ENCODE data around the gene JAKMIP1.
A peak's percentile ranks its signal among the peaks of the same experiment; 100 is the strongest.

The JAKMIP1 gene

DNA sequence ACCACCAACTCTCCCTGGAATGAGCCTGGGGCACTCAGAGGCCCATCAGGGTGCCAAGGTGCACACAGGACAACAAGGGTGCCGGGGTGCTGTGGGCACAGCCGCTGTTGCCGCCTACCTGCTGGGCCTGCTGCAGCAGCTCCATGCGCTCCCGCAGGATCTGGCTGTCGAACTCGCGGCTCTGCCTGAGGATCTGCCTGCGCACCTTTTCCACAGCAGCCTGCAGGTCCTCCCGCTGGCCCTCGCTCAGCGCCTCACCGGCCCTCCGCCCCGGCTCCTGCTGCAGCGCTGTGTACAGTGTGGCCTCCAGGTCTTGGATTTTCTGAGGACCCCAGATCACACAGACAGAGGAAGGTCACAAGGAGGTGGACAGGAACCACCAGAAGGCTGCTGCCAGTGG, 164.6 kb downstream of the JAKMIP1 start:
- Histone ChIP-seq H3K36me3 (ENCODE audit: control insufficient read depth, insufficient read depth, low read length) (no peaks in the 10 kb centered on the region), H2AFZ (no peak overlapping the region), H3K9ac (no peak overlapping the region), H3K27me3 (ENCODE audit: control insufficient read depth, insufficient read depth, low read length) (no peaks in the 10 kb centered on the region), H3K9me3 (ENCODE audit: control insufficient read depth, low read length) (no peaks in the 10 kb centered on the region), H3K79me2 (no peaks in the 10 kb centered on the region), H3K27ac (no peak overlapping the region), H3K4me3 (ENCODE audit: low read depth, low read length) (no peak overlapping the region), H3K4me2 (ENCODE audit: low read length) (no peak overlapping the region), H3K4me1 (peaks cover 6% of the 10 kb centered on the region)
- TF ChIP-seq, protein P1, sequence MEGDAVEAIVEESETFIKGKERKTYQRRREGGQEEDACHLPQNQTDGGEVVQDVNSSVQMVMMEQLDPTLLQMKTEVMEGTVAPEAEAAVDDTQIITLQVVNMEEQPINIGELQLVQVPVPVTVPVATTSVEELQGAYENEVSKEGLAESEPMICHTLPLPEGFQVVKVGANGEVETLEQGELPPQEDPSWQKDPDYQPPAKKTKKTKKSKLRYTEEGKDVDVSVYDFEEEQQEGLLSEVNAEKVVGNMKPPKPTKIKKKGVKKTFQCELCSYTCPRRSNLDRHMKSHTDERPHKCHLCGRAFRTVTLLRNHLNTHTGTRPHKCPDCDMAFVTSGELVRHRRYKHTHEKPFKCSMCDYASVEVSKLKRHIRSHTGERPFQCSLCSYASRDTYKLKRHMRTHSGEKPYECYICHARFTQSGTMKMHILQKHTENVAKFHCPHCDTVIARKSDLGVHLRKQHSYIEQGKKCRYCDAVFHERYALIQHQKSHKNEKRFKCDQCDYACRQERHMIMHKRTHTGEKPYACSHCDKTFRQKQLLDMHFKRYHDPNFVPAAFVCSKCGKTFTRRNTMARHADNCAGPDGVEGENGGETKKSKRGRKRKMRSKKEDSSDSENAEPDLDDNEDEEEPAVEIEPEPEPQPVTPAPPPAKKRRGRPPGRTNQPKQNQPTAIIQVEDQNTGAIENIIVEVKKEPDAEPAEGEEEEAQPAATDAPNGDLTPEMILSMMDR (IDR thresholded peaks at IDR 0.05) = no peak

DNA sequence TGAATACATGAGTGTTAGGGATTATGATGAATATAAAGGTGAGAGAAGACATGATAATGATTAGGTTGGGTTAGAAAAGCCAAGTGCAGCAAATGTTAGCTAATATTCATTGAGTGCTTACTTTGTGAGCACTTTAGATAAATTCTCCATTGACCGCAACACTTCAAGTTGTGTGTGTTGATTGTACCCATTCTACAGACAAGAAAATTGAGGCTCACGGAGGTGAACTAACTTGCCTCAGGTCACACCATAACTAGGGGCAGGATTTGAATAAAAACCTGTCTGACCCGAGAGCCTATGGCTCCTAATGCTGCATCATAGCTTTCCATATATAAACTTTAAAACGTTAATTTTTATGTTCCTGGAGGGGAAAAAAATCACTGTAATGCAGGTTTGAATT, 167.0 kb downstream of the JAKMIP1 start:
- no peaks in the 10 kb centered on the region for H3K9me3 ChIP-seq (ENCODE audit: control insufficient read depth, low read length)
- H3K9ac ChIP-seq = no peak overlapping the region
- H3K4me1 ChIP-seq = peaks cover 6% of the 10 kb centered on the region
- no peak overlapping the region for H3K4me2 ChIP-seq (ENCODE audit: low read length)
- H3K79me2 ChIP-seq = no peaks in the 10 kb centered on the region
- no peak overlapping the region for H2AFZ ChIP-seq
- no peak overlapping the region for H3K4me3 ChIP-seq (ENCODE audit: low read depth, low read length)
- no peaks in the 10 kb centered on the region for H3K36me3 ChIP-seq (ENCODE audit: control insufficient read depth, insufficient read depth, low read length)
- no peak overlapping the region for H3K27ac ChIP-seq
- no peaks in the 10 kb centered on the region for H3K27me3 ChIP-seq (ENCODE audit: control insufficient read depth, insufficient read depth, low read length)
- TF ChIP-seq, protein P1 (IDR thresholded peaks at IDR 0.05) = no peak

DNA sequence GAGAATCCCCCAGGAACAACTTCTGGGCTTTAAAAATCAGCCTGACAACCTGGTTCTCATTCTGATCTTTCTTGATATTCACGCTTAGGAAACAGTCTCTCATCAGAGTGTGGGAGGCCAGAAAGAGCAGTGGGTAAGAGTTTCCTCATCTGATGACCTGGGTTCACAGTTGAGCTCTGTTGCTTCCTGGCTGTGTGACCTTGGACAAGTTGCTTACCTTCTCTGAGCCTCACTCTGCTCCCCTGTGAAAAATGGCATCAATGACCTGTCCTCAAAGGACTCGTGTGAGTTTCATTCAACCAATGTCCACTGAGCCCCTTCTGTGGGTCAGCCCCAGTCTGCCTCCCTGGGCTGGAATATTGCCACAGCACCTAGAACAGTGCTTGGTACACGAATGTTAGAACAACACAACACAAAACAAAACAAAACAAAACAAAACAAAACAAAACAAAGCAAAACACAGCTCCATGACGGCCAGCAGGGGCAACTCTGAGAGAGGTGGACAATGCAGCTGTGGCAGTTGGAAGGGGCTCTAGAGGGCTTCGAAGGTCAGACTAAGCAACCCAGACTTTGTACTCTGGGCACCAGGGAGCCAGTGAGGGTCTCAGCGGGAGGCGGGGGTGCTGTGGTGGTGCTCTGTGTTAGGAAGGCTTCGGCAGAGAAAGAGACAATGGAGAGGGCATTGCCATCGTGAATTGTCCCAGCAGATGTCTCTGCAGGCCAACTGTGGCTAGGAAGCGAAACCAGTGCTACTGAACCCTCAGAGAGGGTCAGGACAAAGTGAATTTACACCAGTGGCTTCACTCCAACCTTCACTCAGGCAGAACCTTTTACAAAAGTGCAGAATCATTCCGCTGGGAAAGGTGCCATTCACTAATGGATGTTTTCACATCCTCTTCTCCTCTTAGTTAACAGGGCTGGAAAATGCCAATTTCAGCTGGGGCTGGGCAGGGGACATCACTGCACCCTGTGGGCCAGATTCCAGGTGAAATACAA, 167.8 kb downstream of the JAKMIP1 start:
- H3K9ac ChIP-seq = no peak overlapping the region
- H3K4me2 ChIP-seq (ENCODE audit: low read length) = no peak overlapping the region
- H3K36me3 ChIP-seq (ENCODE audit: control insufficient read depth, insufficient read depth, low read length) = no peaks in the 10 kb centered on the region
- no peaks in the 10 kb centered on the region for H3K9me3 ChIP-seq (ENCODE audit: control insufficient read depth, low read length)
- H3K27me3 ChIP-seq (ENCODE audit: control insufficient read depth, insufficient read depth, low read length) = no peaks in the 10 kb centered on the region
- peak overlapping the region; percentile 28 for H2AFZ ChIP-seq
- H3K27ac ChIP-seq = no peak overlapping the region
- TF ChIP-seq, protein P1 (IDR thresholded peaks at IDR 0.05) = peak; percentile 20
- H3K79me2 ChIP-seq = no peaks in the 10 kb centered on the region
- no peak overlapping the region for H3K4me3 ChIP-seq (ENCODE audit: low read depth, low read length)
- peaks cover 6% of the 10 kb centered on the region for H3K4me1 ChIP-seq

DNA sequence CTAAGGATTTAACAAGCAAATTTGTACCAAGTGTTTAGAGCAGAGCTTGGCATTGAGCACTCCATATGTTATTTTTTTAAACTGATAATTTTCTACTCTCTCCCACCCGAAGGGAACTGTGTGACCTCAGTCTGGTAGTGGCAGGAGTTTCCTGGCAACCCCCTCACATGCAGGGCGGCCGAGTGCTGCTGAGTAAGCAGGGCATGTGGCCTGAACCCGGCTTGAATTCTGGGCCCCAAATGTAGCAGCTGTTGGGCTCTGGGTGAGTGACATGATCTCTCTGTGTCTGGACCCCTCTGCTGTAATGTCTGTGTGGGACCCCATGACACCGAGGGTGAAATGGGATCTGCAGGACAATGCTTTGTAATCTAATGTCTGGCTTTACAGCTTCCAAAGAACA, 168.5 kb downstream of the JAKMIP1 start:
- H3K79me2 ChIP-seq = no peaks in the 10 kb centered on the region
- H3K4me1 ChIP-seq = peaks cover 6% of the 10 kb centered on the region
- no peak overlapping the region for H2AFZ ChIP-seq
- no peaks in the 10 kb centered on the region for H3K27me3 ChIP-seq (ENCODE audit: control insufficient read depth, insufficient read depth, low read length)
- H3K36me3 ChIP-seq (ENCODE audit: control insufficient read depth, insufficient read depth, low read length) = no peaks in the 10 kb centered on the region
- TF ChIP-seq, protein P1 (IDR thresholded peaks at IDR 0.05) = no peak
- no peak overlapping the region for H3K4me3 ChIP-seq (ENCODE audit: low read depth, low read length)
- no peaks in the 10 kb centered on the region for H3K9me3 ChIP-seq (ENCODE audit: control insufficient read depth, low read length)
- H3K9ac ChIP-seq = no peak overlapping the region
- H3K4me2 ChIP-seq (ENCODE audit: low read length) = no peak overlapping the region
- H3K27ac ChIP-seq = no peak overlapping the region

Measured in parathyroid adenoma (tissue), 2 donors.